ENCODE measurements around the gene WDTC1. TPM values are rescaled to one million over a fixed set of nuclear protein-coding genes. Genes with fewer than 3 reads are reported as not detected.
"Not testable (repeated sequence)": the region's sequence is repeated elsewhere in the genome, so short reads cannot be mapped to it uniquely, and the experiment has no call there.

WDTC1 gene
- polyA plus RNA-seq, 1 donor from 2014 or later, result 8.5 TPM

DNA sequence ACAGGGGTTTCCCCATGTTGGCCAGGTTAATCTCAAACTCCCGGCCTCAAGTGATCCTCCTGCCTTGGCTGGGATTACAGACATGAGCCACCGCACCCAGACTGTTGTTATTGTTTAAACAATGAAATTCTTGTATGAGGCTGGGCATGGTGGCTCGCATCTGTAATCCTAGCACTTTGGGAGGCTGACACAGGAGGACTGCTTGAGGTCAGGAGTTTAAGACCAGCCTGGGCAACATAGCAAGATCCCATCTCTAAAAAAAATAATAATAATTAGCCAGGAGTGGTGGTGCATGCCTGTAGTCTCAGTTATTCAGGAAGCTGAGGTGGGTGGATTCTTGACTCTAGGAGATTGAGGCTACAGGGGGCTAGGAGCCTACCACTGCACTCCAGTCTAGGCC, 6.7 kb upstream of the WDTC1 start:
- Mint-ChIP-seq H3K27ac (no peak overlapping the region), H3K4me3 (no peak overlapping the region), H3K36me3 (no peaks in the 10 kb centered on the region), H3K4me1 (peaks cover 0 to 2% (median 0%) of the 10 kb centered on the region in 3 donors), H3K9me3 (no peaks in the 10 kb centered on the region), H3K27me3 (peaks cover 2% of the 10 kb centered on the region)

DNA sequence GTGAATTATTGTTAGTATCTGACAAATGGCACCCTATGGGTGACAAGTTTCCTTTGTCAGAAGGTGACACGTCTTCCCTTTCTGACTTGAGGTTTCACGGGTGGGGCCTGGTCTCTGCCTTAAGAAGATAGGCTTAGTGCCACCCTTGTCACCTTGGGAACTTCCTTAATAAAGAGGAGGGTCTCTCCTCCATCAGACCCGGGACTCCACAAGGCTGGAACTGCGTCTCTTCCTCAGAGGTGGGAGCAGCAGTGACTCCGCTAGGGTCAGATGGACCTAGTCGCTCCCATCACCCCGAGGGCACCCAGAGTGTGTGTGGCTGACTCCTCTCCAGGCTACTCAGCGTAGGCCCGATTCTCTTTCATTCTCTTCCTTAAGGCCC, 774 bp upstream of the WDTC1 start:
- peaks cover 20 to 26% (median 21%) of the 10 kb centered on the region in 3 donors for H3K4me1 Mint-ChIP-seq
- peak overlapping the region in 2 of 3 donors; percentile 82 to 98 for H3K27ac Mint-ChIP-seq
- peak overlapping the region; percentile 90 to 96 (median 95) for H3K4me3 Mint-ChIP-seq
- no peaks in the 10 kb centered on the region for H3K27me3 Mint-ChIP-seq
- no peaks in the 10 kb centered on the region for H3K9me3 Mint-ChIP-seq
- no peaks in the 10 kb centered on the region for H3K36me3 Mint-ChIP-seq

DNA sequence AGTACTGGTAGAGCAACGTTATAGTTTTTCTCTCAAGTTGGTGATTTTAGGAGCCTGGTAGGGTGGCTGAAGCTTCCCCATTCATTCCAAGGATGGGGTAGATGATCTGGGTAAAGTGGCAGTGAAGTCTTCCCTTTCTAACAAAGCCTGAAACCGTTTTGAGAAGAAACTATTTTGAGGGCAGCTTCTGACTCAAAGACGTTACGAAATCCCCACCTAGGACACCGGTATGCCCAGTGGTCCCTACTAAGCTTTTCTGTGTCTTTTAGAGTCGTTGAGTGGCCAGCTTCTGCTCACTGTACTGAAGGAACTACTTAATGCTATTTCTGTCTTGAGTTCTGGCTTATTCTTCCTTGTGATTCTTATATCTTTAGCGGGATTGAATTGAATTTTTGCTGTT, 1.4 kb downstream of the WDTC1 start:
- peaks cover 20 to 26% (median 22%) of the 10 kb centered on the region in 3 donors for H3K4me1 Mint-ChIP-seq
- peak overlapping the region; percentile 93 to 100 (median 98) for H3K4me3 Mint-ChIP-seq
- no peaks in the 10 kb centered on the region for H3K36me3 Mint-ChIP-seq
- peak overlapping the region; percentile 86 to 98 (median 91) for H3K27ac Mint-ChIP-seq
- H3K27me3 Mint-ChIP-seq, result no peaks in the 10 kb centered on the region
- no peaks in the 10 kb centered on the region for H3K9me3 Mint-ChIP-seq

DNA sequence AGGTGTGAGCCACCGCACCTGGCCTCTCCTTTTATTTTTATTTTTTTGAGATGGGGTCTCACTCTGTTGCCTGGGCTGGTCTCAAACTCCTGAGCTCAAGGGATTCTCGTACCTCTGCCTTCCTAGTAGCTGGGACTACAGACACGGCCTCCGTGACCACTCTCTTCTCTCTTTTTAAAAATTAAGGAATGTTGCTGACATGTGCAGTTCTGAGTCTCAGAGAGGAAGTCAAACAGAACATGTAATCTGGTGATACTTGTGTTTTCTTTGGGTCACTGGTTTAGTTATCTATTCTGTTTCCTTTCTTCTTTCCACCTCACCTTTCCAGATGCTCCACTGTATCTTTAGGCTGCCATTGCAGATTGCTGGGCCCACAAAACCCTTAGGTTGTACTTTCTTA, 2.7 kb downstream of the WDTC1 start:
- no peaks in the 10 kb centered on the region for H3K36me3 Mint-ChIP-seq
- no peaks in the 10 kb centered on the region for H3K9me3 Mint-ChIP-seq
- H3K4me3 Mint-ChIP-seq, result peak overlapping the region in 2 of 4 donors; percentile 77 to 78
- peaks cover 20 to 30% (median 20%) of the 10 kb centered on the region in 3 donors for H3K4me1 Mint-ChIP-seq
- H3K27ac Mint-ChIP-seq, result no peak overlapping the region
- H3K27me3 Mint-ChIP-seq, result no peaks in the 10 kb centered on the region

DNA sequence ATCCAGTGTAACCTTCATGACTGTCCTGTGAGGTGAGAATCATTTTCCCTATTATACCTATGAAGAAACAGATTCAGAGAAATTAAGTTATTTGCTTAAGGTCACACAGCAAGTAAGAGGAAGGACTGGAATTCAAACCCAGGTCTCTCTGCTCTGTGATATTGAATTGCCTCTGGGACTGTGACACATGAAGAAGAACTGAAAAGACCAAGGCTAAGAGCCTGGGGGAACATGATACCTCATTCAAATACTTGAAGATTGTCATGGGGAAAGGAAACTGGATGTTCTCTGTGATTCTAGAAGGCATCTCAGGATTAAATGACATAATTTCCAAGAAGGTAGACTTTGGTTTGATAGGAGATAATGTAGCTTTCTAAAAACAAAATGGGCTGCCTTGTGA, 3.6 kb downstream of the WDTC1 start:
- no peaks in the 10 kb centered on the region for H3K36me3 Mint-ChIP-seq
- H3K27ac Mint-ChIP-seq, result peak overlapping the region in 1 of 3 donors; percentile 16
- H3K4me1 Mint-ChIP-seq, result peaks cover 20 to 30% (median 20%) of the 10 kb centered on the region in 3 donors

DNA sequence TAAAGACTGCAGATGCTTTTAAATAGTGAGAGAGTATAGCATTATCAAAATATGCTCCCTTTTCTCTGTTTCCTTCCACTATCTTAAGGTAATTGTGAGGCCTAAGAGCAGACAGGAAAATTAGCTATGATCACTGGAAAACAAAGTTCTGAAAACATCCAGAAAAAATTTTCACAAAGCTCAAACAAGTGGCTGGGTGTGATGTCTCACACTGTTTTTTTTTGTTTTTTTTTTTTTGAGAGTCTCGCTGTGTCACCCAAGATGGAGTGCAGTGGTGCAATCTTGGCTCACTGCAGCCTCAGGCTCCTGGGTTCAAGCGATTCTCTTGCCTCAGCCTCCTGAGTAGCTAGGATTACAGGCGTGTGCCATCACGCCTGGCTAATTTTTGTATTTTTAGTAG, 7.2 kb downstream of the WDTC1 start:
- Mint-ChIP-seq H3K4me1 (peaks cover 10 to 18% (median 14%) of the 10 kb centered on the region in 3 donors), H3K4me3 (no peak overlapping the region), H3K27me3 (no peaks in the 10 kb centered on the region), H3K27ac (no peak overlapping the region), H3K36me3 (peaks cover 6% of the 10 kb centered on the region), H3K9me3 (no peaks in the 10 kb centered on the region)

More for the DNA sequence above, 3.6 kb downstream of the WDTC1 start:
- H3K27me3 Mint-ChIP-seq, result no peaks in the 10 kb centered on the region
- no peaks in the 10 kb centered on the region for H3K9me3 Mint-ChIP-seq
- H3K4me3 Mint-ChIP-seq, result peak overlapping the region in 2 of 4 donors; percentile 27 to 54

DNA sequence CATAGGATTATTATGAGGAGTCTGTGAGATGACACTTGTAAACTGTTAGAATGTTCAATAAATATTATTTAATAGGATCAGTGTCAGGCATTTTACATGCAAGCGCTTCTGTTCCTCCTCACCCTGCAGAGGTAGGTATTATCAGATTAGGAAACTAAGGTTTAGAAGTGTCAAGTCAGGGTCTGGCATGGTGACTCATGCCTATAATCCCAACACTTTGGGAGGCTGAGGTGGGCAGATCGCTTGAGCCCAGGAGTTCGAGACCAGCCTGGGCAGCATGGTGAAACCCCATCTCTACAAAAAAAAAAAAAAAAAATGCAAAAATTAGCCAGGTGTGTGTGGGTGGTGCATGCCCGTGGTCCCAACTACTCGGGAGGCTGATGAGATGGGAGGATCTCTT, 9.2 kb downstream of the WDTC1 start:
- not testable (repeated sequence) for H3K27me3 Mint-ChIP-seq, H3K9me3 Mint-ChIP-seq, H3K27ac Mint-ChIP-seq, H3K4me3 Mint-ChIP-seq
- peaks cover 4 to 12% (median 7%) of the 10 kb centered on the region in 3 donors for H3K4me1 Mint-ChIP-seq
- H3K36me3 Mint-ChIP-seq, result peaks cover 10% of the 10 kb centered on the region

DNA sequence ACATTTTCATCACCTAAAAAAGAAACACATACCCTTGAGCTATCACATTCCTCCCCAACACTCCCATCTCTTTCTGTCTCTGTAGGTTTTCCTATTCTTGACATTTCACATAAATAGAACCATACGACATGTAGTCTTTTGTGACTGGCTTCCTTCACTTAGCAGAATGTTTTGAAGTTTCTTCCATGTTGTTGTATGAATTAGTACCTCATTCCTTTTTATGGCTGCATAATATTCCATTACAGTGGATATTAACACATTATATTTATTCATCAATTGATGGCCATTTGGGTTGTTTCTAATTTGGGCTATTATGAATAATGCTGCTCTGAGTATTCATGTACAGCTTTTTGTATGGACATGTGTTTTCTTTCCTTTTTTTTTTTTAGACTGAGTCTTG, 11.8 kb downstream of the WDTC1 start:
- Mint-ChIP-seq H3K4me1 (peaks cover 16 to 23% (median 16%) of the 10 kb centered on the region in 3 donors), H3K27ac (peak overlapping the region in 1 of 3 donors; percentile 26), H3K27me3 (no peaks in the 10 kb centered on the region), H3K36me3 (peaks cover 11% of the 10 kb centered on the region), H3K4me3 (no peak overlapping the region), H3K9me3 (no peaks in the 10 kb centered on the region)

DNA sequence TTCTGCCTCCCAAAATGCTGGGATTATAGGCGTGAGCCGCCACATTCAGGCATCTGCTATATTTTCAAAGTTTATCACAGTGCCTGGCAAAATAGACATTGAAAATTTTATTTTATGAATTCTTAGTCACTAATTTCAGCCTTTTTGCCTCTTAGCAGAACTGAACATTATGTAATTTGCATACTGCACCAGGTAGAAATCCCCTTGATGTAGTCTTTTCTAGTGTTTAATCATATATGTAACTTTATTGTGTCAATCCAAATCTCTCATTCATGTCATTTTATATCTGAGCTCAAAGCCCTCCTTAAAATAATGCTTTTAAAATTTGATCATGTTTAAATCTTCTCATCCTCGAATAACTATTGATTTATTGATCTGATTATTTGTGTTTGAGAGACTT, 19.2 kb downstream of the WDTC1 start:
- Mint-ChIP-seq H3K27ac (peak overlapping the region; percentile 90 to 98 (median 96)), H3K9me3 (no peaks in the 10 kb centered on the region), H3K4me3 (peak overlapping the region; percentile 70 to 94 (median 84)), H3K27me3 (no peaks in the 10 kb centered on the region), H3K36me3 (peaks cover 3% of the 10 kb centered on the region), H3K4me1 (peaks cover 45 to 49% (median 47%) of the 10 kb centered on the region in 3 donors)

DNA sequence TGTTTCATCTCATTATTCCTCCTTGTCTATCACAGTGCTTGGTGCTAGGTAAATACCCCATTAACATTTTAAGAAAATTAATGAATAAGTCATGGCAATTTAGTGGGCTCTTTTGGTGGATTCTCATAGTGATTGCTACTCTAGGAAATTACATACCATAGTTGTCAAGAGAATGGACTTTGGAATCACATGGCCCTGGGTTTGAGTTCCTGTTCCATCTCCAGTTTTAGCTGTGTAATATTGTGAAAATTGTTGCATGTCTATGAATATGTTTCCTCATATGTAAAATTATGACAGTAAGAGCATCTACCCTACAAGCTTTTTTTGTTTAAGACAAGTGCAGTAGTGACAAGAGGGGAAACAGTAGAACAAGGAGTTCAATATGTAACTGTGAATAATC, 20.7 kb downstream of the WDTC1 start:
- peaks cover 2% of the 10 kb centered on the region for H3K36me3 Mint-ChIP-seq
- H3K9me3 Mint-ChIP-seq, result no peaks in the 10 kb centered on the region
- H3K4me1 Mint-ChIP-seq, result peaks cover 42 to 44% (median 43%) of the 10 kb centered on the region in 3 donors
- H3K4me3 Mint-ChIP-seq, result peak overlapping the region; percentile 22 to 74 (median 40)
- H3K27ac Mint-ChIP-seq, result peak overlapping the region; percentile 1 to 76 (median 30)
- no peaks in the 10 kb centered on the region for H3K27me3 Mint-ChIP-seq

DNA sequence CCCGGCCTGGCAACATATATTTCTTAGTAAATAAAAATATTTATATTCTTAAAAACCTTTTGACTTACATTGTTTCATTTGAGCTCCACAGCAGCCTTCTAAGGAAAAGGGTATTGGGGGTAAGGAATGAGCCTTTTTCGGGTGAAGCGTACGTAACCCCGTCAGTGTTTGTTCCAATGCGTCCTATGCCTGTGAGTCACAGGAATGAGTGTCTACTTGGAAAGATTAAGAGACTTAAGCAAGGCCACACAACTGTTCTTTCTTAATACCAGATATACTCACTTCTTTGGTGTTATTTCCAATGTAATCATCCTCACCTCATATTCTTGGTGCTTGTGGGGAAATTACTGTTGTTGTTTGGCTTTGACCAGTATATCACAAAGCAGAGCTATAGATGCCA, 22.7 kb downstream of the WDTC1 start:
- H3K27me3 Mint-ChIP-seq, result no peaks in the 10 kb centered on the region
- peaks cover 28 to 35% (median 30%) of the 10 kb centered on the region in 3 donors for H3K4me1 Mint-ChIP-seq
- H3K4me3 Mint-ChIP-seq, result no peak overlapping the region
- no peaks in the 10 kb centered on the region for H3K9me3 Mint-ChIP-seq
- no peak overlapping the region for H3K27ac Mint-ChIP-seq
- H3K36me3 Mint-ChIP-seq, result peaks cover 2% of the 10 kb centered on the region

DNA sequence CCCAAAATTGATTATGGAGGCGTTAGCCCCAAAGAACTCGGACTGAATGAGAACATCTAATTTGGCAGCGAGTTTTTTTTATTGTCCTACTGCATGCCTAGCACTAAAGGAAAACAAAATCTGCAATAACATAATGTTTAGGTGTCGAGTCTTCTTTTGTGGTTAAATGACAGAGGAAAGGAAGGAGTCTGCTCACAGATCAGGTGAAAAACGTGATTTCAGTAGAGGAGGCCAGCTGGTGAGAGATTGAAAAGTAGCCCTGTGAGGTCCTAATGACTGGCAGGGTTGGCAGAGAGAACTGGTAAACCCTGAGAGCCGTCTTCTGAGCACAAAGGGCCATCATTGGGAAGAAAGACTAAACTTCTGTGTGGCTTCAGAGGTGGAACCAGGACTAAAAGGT, 24.2 kb downstream of the WDTC1 start:
- no peaks in the 10 kb centered on the region for H3K27me3 Mint-ChIP-seq
- peak overlapping the region in 1 of 3 donors; percentile 24 for H3K27ac Mint-ChIP-seq
- peaks cover 14 to 23% (median 22%) of the 10 kb centered on the region in 3 donors for H3K4me1 Mint-ChIP-seq
- no peaks in the 10 kb centered on the region for H3K9me3 Mint-ChIP-seq
- H3K4me3 Mint-ChIP-seq, result peak overlapping the region in 1 of 4 donors; percentile 3
- peaks cover 2% of the 10 kb centered on the region for H3K36me3 Mint-ChIP-seq

DNA sequence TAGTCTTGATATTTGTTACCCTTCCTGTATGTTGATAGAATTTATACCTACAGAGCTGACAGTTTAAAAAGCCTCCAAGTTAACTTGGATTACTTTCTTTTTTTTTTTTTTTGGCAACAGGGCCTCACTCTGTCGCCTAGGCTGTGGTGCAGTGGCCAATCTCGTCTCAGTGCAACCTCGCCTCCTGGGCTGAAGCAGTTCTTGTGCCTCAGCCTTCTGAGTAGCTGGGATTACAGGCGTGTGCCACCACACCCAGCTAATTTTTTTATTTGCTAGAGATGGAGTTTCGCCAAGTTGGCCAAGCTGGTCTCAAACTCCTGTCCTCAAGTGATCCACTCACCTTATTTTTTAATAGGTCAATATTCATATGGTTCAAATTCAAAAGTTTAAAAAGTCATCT, 32.7 kb downstream of the WDTC1 start:
- no peaks in the 10 kb centered on the region for H3K9me3 Mint-ChIP-seq
- no peak overlapping the region for H3K27ac Mint-ChIP-seq
- peaks cover 8% of the 10 kb centered on the region for H3K36me3 Mint-ChIP-seq
- H3K4me3 Mint-ChIP-seq, result no peak overlapping the region
- no peaks in the 10 kb centered on the region for H3K27me3 Mint-ChIP-seq
- H3K4me1 Mint-ChIP-seq, result peaks cover 0 to 3% (median 2%) of the 10 kb centered on the region in 3 donors

DNA sequence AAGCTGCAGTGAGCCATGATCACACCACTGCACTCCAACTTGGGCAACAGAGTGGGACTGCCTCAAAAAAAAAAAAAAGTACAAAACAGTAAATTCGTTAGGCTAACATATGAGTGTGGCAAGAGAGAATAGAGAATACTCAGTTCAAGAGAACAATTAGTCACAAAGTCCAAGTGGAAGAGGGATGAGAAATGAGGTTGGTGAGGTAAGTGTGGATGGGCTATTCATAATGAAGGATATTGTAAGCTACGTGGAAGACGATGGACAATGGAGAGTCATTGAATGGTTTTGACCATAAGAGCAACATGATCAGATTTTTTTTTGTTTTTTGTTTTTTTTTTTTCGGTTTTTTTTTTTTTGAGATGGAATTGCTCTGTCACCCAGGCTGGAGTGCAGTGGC, 34.8 kb downstream of the WDTC1 start:
- Mint-ChIP-seq H3K27me3 (no peaks in the 10 kb centered on the region), H3K9me3 (no peaks in the 10 kb centered on the region), H3K27ac (no peak overlapping the region), H3K4me1 (peaks cover 0 to 3% (median 2%) of the 10 kb centered on the region in 3 donors), H3K36me3 (peaks cover 11% of the 10 kb centered on the region), H3K4me3 (no peak overlapping the region)

DNA sequence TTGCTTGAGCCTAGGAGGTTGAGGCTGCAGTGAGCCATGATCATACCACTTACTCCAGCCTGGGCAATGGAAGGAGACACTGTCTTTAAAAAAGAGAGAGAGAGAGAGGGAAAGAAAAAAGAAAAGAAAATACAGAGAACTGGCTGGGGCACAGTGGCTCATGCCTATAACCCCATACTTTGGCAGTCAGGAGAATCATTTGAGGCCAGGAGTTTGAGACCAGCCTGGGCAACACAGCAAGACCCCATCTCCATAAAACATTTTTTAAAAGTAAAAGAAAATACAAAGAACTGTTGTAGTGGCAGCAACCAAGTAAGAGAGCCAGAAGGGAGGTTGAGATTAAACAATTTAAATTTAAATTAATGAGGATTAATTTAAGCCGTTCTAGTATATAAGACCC, 39.8 kb downstream of the WDTC1 start:
- Mint-ChIP-seq H3K4me3 (no peak overlapping the region), H3K9me3 (peaks cover 0 to 3% (median 1%) of the 10 kb centered on the region in 3 donors), H3K36me3 (peaks cover 17% of the 10 kb centered on the region), H3K27ac (peak overlapping the region in 1 of 3 donors; percentile 51), H3K4me1 (peaks cover 4 to 16% (median 5%) of the 10 kb centered on the region in 3 donors), H3K27me3 (no peaks in the 10 kb centered on the region)

DNA sequence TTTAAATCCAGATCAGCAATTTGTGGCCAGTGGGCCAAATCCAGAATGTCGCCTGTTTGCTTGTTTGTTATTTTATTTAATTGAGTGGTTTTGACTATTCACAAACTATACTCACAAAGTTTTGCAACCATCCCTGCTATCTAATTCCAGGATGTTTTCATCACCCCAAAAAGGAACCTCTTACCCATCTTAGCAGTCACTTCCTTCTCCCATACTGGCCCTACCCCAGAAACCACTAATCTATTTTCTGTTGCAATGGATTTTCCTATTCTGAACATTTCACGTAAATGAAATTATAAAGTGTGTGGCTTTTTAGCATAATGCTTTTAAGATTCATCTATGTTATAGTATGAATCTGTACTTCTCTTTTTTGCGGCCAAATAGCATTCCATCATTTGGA, 41.3 kb downstream of the WDTC1 start:
- peaks cover 3 to 16% (median 3%) of the 10 kb centered on the region in 3 donors for H3K4me1 Mint-ChIP-seq
- no peak overlapping the region for H3K27ac Mint-ChIP-seq
- no peaks in the 10 kb centered on the region for H3K27me3 Mint-ChIP-seq
- no peak overlapping the region for H3K4me3 Mint-ChIP-seq
- peaks cover 15% of the 10 kb centered on the region for H3K36me3 Mint-ChIP-seq
- H3K9me3 Mint-ChIP-seq, result peaks cover 0 to 3% (median 1%) of the 10 kb centered on the region in 3 donors

Measured in IgD-negative memory B cell (primary cell).